GM19328 (cell line): ENCODE results near the gene PSKH1.
"Not testable (repeated sequence)": the region's sequence is repeated elsewhere in the genome, so short reads cannot be mapped to it uniquely, and the experiment has no call there.

ENCODE experiments used
- ATAC-seq: cut with Tn5 transposase; IDR thresholded peaks from one replicate; pipeline ENCODE4 v1.9.1; 2021; ENCODE audit warnings: mild to moderate bottlenecking, moderate library complexity; ENCODE audit not compliant: unreplicated experiment

The PSKH1 gene

GRCh38 chr16:67923414-67924116 is 30.5 kb downstream of the PSKH1 start:
- ATAC-seq: no peak

DNA sequence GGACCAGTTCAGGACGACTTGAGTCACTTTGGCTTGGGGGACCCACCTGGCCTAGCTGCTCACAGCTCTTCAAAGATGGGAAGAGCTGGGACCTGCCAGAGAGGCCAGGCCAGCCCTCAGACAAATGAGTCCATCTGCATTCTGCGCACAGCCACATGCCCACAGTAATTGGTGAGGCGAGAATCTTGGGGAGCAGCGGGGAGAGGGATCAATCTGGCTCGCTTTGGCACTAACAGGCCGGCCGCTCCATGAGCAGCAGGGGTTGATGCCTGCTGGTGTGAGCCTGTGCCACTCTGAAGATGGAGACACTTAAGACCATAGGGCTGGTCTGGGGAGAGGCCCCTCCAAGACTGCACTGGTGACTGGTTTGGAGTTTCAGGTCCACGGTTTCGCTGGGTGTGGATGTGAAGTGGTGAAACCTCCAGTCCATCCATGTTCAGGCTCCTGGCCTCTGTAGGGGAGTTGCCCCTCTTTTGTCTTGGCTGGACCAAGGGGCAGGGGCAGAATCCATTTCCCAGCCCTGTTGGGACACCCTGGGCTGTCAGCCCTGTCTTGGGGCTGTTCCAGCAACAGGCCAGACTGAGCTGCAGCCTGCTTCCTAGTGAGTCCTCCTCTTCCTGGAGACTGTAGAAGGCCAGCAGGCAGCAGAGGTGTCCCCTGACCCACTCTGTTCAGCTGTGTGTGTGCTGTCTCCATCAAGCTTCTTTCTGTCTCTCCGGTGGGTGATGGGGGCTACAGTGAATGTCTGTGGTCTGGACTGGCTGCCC is 31.3 kb downstream of the PSKH1 start:
- ATAC-seq: no peak

- ATAC-seq: no peak
Observed at GRCh38 chr16:67926181-67926750, 33.2 kb downstream of the PSKH1 start.

DNA sequence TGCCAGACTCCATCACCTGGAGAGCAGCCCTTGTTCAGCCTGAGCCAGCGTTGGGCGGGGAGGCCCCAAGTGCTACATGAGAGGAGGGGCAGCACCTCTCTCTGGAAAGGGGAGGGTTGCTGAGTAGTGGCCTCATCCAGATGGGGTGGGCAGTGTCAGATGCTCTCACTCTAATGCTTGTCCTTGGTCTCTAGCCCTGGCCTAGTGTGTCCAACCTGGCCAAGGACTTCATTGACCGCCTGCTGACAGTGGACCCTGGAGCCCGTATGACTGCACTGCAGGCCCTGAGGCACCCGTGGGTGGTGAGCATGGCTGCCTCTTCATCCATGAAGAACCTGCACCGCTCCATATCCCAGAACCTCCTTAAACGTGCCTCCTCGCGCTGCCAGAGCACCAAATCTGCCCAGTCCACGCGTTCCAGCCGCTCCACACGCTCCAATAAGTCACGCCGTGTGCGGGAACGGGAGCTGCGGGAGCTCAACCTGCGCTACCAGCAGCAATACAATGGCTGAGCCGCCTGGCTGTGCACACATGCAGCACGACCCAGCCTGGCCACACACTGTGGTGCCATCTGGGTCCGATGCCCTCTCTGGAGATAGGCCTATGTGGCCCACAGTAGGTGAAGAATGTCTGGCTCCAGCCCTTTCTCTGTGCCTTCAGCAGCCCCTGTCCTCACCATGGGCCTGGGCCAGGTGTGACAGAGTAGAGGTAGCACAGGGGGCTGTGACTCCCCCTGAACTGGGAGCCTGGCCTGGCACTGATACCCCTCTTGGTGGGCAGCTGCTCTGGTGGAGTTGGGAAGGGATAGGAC is 34.3 kb downstream of the PSKH1 start:
- ATAC-seq: no peak

DNA sequence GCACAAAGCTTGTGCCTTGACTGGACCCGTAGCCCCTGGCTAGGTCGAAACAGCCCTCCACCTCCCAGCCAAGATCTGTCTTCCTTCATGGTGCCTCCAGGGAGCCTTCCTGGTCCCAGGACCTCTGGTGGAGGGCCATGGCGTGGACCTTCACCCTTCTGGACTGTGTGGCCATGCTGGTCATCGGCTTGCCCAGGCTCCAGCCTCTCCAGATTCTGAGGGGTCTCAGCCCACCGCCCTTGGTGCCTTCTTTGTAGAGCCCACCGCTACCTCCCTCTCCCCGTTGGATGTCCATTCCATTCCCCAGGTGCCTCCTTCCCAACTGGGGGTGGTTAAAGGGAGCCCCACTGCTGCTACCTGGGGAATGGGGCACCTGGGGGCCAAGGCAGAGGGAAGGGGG is 35.1 kb downstream of the PSKH1 start:
- no peak for ATAC-seq

DNA sequence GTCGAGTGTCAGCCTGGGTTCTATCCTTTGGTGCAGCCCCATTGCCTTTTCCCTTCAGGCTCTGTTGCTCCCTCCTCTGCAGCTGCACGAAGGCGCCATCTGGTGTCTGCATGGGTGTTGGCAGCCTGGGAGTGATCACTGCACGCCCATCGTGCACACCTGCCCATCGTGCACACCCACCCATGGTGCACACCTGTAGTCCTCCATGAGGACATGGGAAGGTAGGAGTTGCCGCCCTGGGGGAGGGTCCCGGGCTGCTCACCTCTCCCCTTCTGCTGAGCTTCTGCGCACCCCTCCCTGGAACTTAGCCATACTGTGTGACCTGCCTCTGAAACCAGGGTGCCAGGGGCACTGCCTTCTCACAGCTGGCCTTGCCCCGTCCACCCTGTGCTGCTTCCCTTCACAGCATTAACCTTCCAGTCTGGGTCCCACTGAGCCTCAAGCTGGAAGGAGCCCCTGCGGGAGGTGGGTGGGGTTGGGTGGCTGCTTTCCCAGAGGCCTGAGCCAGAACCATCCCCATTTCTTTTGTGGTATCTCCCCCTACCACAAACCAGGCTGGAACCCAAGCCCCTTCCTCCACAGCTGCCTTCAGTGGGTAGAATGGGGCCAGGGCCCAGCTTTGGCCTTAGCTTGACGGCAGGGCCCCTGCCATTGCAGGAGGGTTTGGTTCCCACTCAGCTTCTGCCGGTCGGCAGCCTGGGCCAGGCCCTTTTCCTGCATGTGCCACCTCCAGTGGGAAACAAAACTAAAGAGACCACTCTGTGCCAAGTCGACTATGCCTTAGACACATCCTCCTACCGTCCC is 35.7 kb downstream of the PSKH1 start:
- no peak for ATAC-seq

DNA sequence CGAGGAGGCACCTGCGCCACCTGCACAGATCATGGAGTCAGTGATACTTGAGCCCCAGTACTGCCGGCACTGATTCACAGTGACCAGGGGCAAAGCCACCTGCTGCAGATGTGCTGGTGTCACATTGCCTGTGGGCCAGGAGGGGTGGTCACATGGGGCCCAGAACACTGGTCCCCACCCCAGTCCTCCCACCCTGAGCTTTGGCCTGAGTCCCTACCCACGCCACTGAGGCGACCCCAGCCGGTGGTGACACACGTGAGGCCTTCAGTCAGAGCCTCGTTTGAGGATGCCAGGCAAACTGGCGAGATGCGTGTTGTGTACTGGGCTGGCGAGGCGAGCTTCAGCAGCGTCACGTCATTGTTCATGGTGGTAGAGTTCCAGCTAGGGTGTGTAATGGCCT is 37.1 kb downstream of the PSKH1 start:
- no peak for ATAC-seq

GRCh38 chr16:67930678-67931211 is 37.7 kb downstream of the PSKH1 start:
- ATAC-seq: no peak

GRCh38 chr16:67931712-67932461 is 38.8 kb downstream of the PSKH1 start, which contains the start of gene CTRL:
Gene CTRL, minus strand, starts transcription at chr16:67931862. Its CDS starts 10 bp downstream, at chr16:67931852.
- no peak for ATAC-seq

DNA sequence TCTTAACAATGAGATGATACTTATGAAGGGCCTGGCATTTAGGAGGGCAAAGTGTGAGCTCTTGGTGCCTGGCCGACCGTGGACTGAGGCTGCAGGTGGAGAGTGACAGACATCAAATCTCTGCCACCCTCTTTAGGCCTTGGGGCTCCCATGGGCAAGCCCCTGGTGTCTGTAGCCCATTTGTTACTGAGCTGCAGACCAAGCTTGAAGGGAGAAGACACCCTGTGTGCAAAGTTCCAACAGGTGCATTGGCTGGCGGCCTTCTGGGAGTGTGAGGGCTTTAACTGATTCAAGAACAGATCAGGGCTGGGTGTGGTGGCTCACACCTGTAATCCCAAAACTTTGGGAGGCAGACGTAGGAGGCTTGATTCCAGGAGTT is 39.4 kb downstream of the PSKH1 start:
- no peak for ATAC-seq

- ATAC-seq: no peak
Observed at GRCh38 chr16:67933805-67934204, 40.8 kb downstream of the PSKH1 start.

DNA sequence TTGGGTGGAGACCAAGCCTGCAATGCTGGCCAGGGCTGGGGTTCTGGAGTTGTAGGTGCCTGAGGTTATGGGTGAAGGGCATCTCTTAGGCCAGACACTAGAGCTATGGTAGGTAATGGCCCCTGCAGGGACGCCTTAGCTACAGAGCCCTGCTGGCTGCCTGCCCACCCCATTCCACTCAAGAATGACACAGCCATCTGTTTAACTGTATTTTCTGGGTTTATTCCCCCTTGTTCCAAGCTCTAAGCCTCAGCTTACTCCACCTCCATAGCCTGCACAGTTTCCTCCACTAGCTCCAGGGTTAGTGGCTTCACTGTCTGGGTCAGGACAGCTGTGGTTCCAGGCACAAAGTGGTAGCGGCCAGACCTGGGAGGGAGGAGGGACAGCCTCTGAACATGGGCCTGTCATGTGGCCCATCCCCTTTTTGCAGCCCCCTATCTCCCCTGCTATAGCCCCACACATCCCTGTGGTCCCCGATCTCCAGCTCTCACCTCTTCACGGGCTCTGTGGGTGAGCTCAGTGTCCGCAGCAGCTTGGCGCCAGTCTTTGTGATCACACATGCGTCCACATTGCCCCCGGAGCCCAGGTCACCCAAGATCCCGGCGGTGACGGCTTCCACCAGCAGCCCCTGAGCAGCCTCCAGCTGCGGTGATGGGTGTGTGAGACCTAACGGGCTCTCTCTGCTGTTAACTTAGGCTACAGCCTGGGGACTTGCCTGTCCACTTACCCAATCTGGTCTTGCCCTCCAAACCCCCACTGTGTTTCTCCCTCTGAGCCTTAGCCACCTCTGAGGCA is 41.4 kb downstream of the PSKH1 start:
- ATAC-seq: no peak

DNA sequence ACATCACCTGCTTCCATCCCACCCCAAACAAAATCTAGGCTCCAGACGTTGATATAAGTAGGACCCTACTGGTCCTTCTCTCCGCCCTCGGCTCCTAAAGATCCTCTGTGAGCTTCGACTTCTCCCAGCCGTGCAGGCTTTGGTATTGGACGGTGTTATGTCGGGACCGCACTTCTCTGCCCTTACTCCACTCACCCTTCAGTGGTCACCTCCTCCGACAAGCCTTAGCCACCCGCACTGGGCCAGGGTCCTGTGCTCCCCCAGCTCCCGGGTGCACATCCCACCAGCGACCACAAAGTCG is 42.0 kb downstream of the PSKH1 start:
- ATAC-seq: no peak

DNA sequence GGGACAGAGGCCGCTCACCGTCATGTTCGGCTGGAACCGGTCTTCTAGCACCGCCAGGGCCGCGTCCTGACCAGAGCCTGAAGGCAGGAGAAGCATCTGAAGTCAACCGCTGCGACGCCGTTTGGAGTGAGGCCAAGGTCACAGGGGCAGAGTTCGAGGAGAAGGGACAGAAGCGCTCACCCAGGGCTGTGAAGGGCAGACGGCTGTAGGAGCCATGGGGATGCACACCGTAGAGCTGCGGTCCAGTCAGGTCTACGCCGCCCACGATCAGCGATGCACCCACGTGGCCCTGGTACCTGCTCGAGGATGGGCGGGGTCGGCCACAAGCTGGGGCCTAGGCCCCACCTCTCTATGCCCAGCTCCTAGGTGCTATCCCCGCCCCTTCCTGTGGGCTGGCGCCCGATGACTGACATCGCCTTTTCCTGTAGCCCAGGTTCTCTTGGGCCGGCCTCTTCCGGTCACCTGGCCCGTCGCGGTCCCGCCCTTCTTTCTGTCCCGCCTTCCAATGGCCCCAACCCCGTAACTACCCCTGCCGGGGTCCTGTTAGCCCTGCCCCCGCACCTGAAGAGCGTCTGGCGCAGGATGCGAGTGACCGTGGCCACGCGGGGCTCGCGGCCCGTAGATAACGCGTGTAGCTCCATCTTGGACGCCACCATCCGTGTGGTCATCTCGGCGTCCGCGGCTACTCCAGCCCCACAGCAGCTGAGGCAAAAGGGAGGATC is 42.5 kb downstream of the PSKH1 start:
- ATAC-seq: peak; percentile 87

DNA sequence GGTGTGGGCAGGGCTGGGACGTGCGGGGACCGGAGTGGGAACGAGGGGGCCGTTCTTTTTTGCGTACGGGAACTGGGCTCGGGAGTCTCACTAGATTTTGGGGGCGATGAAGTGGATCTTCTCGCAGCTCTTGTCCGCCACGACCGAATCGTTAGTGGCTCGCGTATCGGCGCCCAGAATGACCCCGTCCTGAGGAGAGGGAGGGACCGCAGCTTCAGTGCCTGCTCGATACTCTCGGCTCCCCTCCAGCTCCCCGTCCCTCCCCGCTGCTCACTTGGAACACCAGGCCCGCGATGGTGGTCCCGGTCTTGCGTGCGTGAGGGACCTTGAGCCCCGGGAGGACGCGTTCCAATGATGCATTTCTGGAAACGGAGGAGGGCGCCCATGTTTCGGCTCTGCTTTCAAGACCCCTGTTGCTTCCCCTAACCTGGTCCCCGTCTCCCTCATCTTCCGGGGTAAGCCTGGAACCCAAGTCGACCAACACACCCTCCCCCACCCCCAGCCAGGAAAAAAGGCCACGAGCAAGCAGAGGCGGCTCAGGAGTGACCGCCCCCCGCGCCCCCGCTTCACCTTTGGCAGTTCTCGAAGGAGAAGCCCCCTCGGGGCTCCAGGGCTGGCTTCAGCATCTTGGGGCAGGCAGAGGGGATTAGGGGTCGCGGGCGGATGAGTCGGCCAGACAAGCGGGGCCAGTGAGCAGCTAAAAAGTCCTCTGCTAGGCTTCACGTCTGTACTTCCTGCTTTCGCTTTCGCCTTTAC is 43.2 kb downstream of the PSKH1 start, which contains the start of gene PSMB10:
TSS of gene PSMB10 (minus strand) at position 727 of the 756 bp plus-strand sequence. CDS start at position 626, 101 bp downstream.
- no peak for ATAC-seq

- no peak for ATAC-seq
Observed at GRCh38 chr16:67936880-67937605, 44.0 kb downstream of the PSKH1 start.

GRCh38 chr16:67937713-67938112 is 44.7 kb downstream of the PSKH1 start:
- ATAC-seq: not testable (repeated sequence)
